ENCODE results near the gene PLEKHG5. TPM values are rescaled to one million over a fixed set of nuclear protein-coding genes. Genes with fewer than 3 reads are reported as not detected.

Gene PLEKHG5
- polyA plus RNA-seq, 1 experiment = 4.3 TPM

- no peak overlapping the region for H3K4me3 ChIP-seq (ENCODE audit: low read depth, low read length)
- DNase-seq (ENCODE audit: low read depth) = no peak
- ChIA-PET POLR2A (no interaction called here), CTCF (interaction anchor here (0.9 to 2.3 kb wide), 4 partner anchors 10 to 215 kb away, joined by 5 to 7 read pairs (median 6); no protein-coding TSS in a partner anchor)
- peaks cover 4% of the 10 kb centered on the region for H3K27me3 ChIP-seq (ENCODE audit: control insufficient read depth, insufficient read depth, low read length)
- TF ChIP-seq CTCF (IDR thresholded peaks at IDR 0.05; ENCODE audit: insufficient read depth, low read depth, low read length) = no peak
- H3K36me3 ChIP-seq (ENCODE audit: control insufficient read depth, insufficient read depth, low read length) = peaks cover 9% of the 10 kb centered on the region
Observed at GRCh38 chr1:6461538-6462411, 29.7 kb downstream of the PLEKHG5 start.

GRCh38 chr1:6461051-6461530 is 30.4 kb downstream of the PLEKHG5 start:
- DNase-seq (ENCODE audit: low read depth) = no peak
- H3K4me3 ChIP-seq (ENCODE audit: low read depth, low read length) = no peak overlapping the region
- ChIA-PET CTCF (interaction anchor here (0.6 to 1.1 kb wide), 2 partner anchors 9 to 25 kb away, joined by 3 read pairs; no protein-coding TSS in a partner anchor), POLR2A (no interaction called here)
- H3K36me3 ChIP-seq (ENCODE audit: control insufficient read depth, insufficient read depth, low read length) = peaks cover 9% of the 10 kb centered on the region
- TF ChIP-seq CTCF (IDR thresholded peaks at IDR 0.05; ENCODE audit: insufficient read depth, low read depth, low read length) = no peak
- H3K27me3 ChIP-seq (ENCODE audit: control insufficient read depth, insufficient read depth, low read length) = peaks cover 10% of the 10 kb centered on the region

- POLR2A ChIA-PET = no interaction called here
- H3K4me3 ChIP-seq (ENCODE audit: low read depth, low read length) = no peak overlapping the region
- CTCF ChIA-PET = interaction anchor here (0.6 to 1.2 kb wide), 5 partner anchors 10 to 186 kb away, joined by 3 to 6 read pairs (median 3); no protein-coding TSS in a partner anchor
- peaks cover 9% of the 10 kb centered on the region for H3K36me3 ChIP-seq (ENCODE audit: control insufficient read depth, insufficient read depth, low read length)
- no peak for TF ChIP-seq CTCF (IDR thresholded peaks at IDR 0.05; ENCODE audit: insufficient read depth, low read depth, low read length)
- no peak for DNase-seq (ENCODE audit: low read depth)
- peaks cover 13% of the 10 kb centered on the region for H3K27me3 ChIP-seq (ENCODE audit: control insufficient read depth, insufficient read depth, low read length)
Observed at GRCh38 chr1:6460301-6461050, 31.0 kb downstream of the PLEKHG5 start.

GRCh38 chr1:6459850-6460265 is 31.6 kb downstream of the PLEKHG5 start:
- H3K4me3 ChIP-seq (ENCODE audit: low read depth, low read length) = no peak overlapping the region
- TF ChIP-seq CTCF (IDR thresholded peaks at IDR 0.05; ENCODE audit: insufficient read depth, low read depth, low read length) = no peak
- CTCF ChIA-PET = interaction anchor here (0.9 to 1.2 kb wide), 4 partner anchors 10 to 187 kb away, joined by 3 to 6 read pairs (median 4); no protein-coding TSS in a partner anchor
- no peak for DNase-seq (ENCODE audit: low read depth)
- peaks cover 9% of the 10 kb centered on the region for H3K36me3 ChIP-seq (ENCODE audit: control insufficient read depth, insufficient read depth, low read length)
- peaks cover 13% of the 10 kb centered on the region for H3K27me3 ChIP-seq (ENCODE audit: control insufficient read depth, insufficient read depth, low read length)
- POLR2A ChIA-PET = no interaction called here
